Panc1 (cell line): Measurements from ENCODE around the gene PRMT3. TPM values are rescaled to one million over a fixed set of nuclear protein-coding genes. Genes with fewer than 3 reads are reported as not detected.

Source experiments
- ATAC-seq: fragments of 200-7000 bp; cut with Tn5 transposase; 2 replicates; pipeline ENCODE4 v1.9.1; 2020; ENCODE audit warnings: mild to moderate bottlenecking, moderate library complexity
- BruUV-seq: library from RNA; stranded (reverse); fragments of 400-500 nt; replicated peaks from 2 replicates; lab custom pipeline; 2021; lab: Mats Ljungman, UMichigan
- CTCF ChIA-PET: fragments of 300-600 bp; sonication (Branson Sonifier 250); formaldehyde crosslinking; loops from one replicate; lab custom pipeline; 2022; ENCODE audit warnings: antibody characterized with exemption; lab: Charles Lee
- POLR2A ChIA-PET: fragments of 300-600 bp; sonication (Branson Sonifier 250); formaldehyde crosslinking; loops from one replicate; lab custom pipeline; 2022; ENCODE audit warnings: antibody characterized with exemption; lab: Charles Lee
- DNase-seq: peaks from one replicate; pipeline ENCODE4 v3.0.0-alpha.2; 2010; ENCODE audit warnings: low read depth, low spot score
- H3K27ac ChIP-seq: 2 replicates; pipeline ENCODE4 v1.5.1; 2011; ENCODE audit warnings: mild to moderate bottlenecking, low read length, inconsistent platforms
- H3K27me3 ChIP-seq: fragments of 200-500 bp; sonication (Bioruptor generic); 2 replicates; pipeline ENCODE4 v1.6.0; 2014; ENCODE audit warnings: low read length, inconsistent platforms; ENCODE audit not compliant: control insufficient read depth, insufficient read depth
- H3K36me3 ChIP-seq: fragments of 200-500 bp; sonication (Bioruptor generic); 2 replicates; pipeline ENCODE4 v1.5.1; 2014; ENCODE audit warnings: inconsistent platforms, mild to moderate bottlenecking, low read length, moderate library complexity; ENCODE audit not compliant: control insufficient read depth, insufficient read depth
- H3K4me1 ChIP-seq: 2 replicates; pipeline ENCODE4 v1.5.1; 2011; ENCODE audit warnings: inconsistent platforms, mild to moderate bottlenecking, low read length, moderate library complexity; ENCODE audit not compliant: control insufficient read depth, insufficient read depth
- H3K4me3 ChIP-seq, 2 experiments: 2 replicates each; pipeline ENCODE4 v1.5.1; 2011 to 2012; ENCODE audit warnings: low read depth in 2 of 2, low read length in 2 of 2, mild to moderate bottlenecking in 2 of 2, inconsistent platforms in 1 of 2, moderate library complexity in 1 of 2
- H3K9me3 ChIP-seq: fragments of 200-500 bp; sonication (Bioruptor generic); 2 replicates; pipeline ENCODE4 v1.5.1; 2014; ENCODE audit warnings: low read depth, mild to moderate bottlenecking, inconsistent platforms, low read length, moderate library complexity; ENCODE audit not compliant: control insufficient read depth, insufficient read depth
- CTCF ChIP-seq: fragments of 450-650 bp; IDR thresholded peaks from 2 replicates; pipeline ENCODE4 v1.5.1; 2017; ENCODE audit warnings: mild to moderate bottlenecking
- POLR2AphosphoS5 ChIP-seq: IDR thresholded peaks from 2 replicates; pipeline ENCODE4 v1.6.1; 2012; ENCODE audit warnings: mild to moderate bottlenecking, low read depth, low read length, moderate library complexity
- REST ChIP-seq, 2 experiments: IDR thresholded peaks; 2 replicates each; pipeline ENCODE4 v1.6.1; 2011 to 2012; ENCODE audit warnings: low read depth in 2 of 2, control low read depth in 1 of 2, low read length in 1 of 2, mild to moderate bottlenecking in 1 of 2, moderate library complexity in 1 of 2; ENCODE audit not compliant: insufficient read depth in 1 of 2
- SIN3A ChIP-seq: IDR thresholded peaks from 2 replicates; pipeline ENCODE4 v1.6.1; 2012; ENCODE audit warnings: low read depth, mild to moderate bottlenecking, low read length, moderate library complexity, borderline replicate concordance; ENCODE audit not compliant: insufficient read depth
- TCF7L2 ChIP-seq: IDR thresholded peaks from 2 replicates; pipeline ENCODE4 v1.6.1; 2011; ENCODE audit warnings: mild to moderate bottlenecking, low read depth, low read length, inconsistent platforms
- in situ Hi-C: cut with HindIII; loops from 2 replicates; pipeline ENCODE4 v1.10.0; 2016; ENCODE audit warnings: low sequenced_read_pairs, low pct_unique_long_range_greater_than_20kb
- intact Hi-C: fragments of 100-400 bp; cut with micrococcal nuclease; formaldehyde crosslinking; loops from one replicate; pipeline ENCODE4 v1.10.0; 2022; ENCODE audit not compliant: unreplicated experiment
- total RNA-seq: library from RNA; stranded (reverse); gene quantifications from one replicate; pipeline ENCODE4 v1.2.1, GENCODE V29; 2021; ENCODE audit not compliant: unreplicated experiment

The PRMT3 gene
- total RNA-seq, 1 experiment from 2014 or later, result 31.2 TPM

- POLR2A ChIA-PET, result no interaction called here
- H3K4me3 ChIP-seq, result no peak overlapping the region
- in situ Hi-C loops (no loop called here), intact Hi-C loops (no loop called here)
- H3K27me3 ChIP-seq, result peaks cover 7% of the 10 kb centered on the region
- no peak overlapping the region for H3K27ac ChIP-seq
- ATAC-seq, result no peak
- H3K4me1 ChIP-seq, result no peaks in the 10 kb centered on the region
- TF ChIP-seq POLR2AphosphoS5 (no peak), TCF7L2 (no peak), REST (IDR thresholded peaks at IDR 0.05; ENCODE audit: insufficient read depth in 1 of 2, low read depth in 2 of 2, low read length in 1 of 2) (no peak), CTCF (no peak), SIN3A (no peak)
- no peaks in the 10 kb centered on the region for H3K36me3 ChIP-seq
- no TSS peak for BruUV-seq
- DNase-seq, result no peak
- H3K9me3 ChIP-seq, result no peaks in the 10 kb centered on the region
- CTCF ChIA-PET, result no interaction called here
These were observed 171.2 kb downstream of the PRMT3 start for GRCh38 chr11:20558741-20559140.

Other genes with a start within 250 kb of the PRMT3 start
- gene DBX1, start 227.2 kb upstream of the PRMT3 start, total RNA-seq, result not detected
- 68.9 TPM for gene HTATIP2, start 24.0 kb upstream of the PRMT3 start, total RNA-seq
- not detected for gene SLC6A5, start 211.9 kb downstream of the PRMT3 start, total RNA-seq